ENCODE measurements around the gene ARHGEF40. TPM values are rescaled to one million over a fixed set of nuclear protein-coding genes. Genes with fewer than 3 reads are reported as not detected.

ARHGEF40 gene
- total RNA-seq = 21.3 TPM
- long read RNA-seq, full-length matches to known transcripts = 10 of 59 reads
- long read RNA-seq, partial matches to known transcripts = 20 of 59 reads
- long read RNA-seq, other reads (novel, unspliced or antisense) = 29 of 59 reads

GRCh38 chr14:21070083-21070609, at the start of gene ARHGEF40:
Gene ARHGEF40 (plus strand): TSS chr14:21070304. CDS start chr14:21070397, 93 bp downstream.
- Histone ChIP-seq H3K27ac (replicated peaks) (peak within 1 kb of the TSS; percentile 95), H3K4me1 (peaks cover 46% of the 10 kb centered on the region), H3K9me3 (replicated peaks) (no peaks in the 10 kb centered on the region), H3K36me3 (peaks cover 24% of the 10 kb centered on the region), H3K27me3 (ENCODE audit: low read depth) (no peaks in the 10 kb centered on the region), H3K4me3 (peak within 1 kb of the TSS; percentile 88)
- intact Hi-C loops (cut with micrococcal nuclease) = no loop called here
- TF ChIP-seq CTCF (IDR thresholded peaks at IDR 0.05; ENCODE audit: borderline replicate concordance) = no peak
- DNase-seq = peak; percentile 79

GRCh38 chr14:21020977-21021545, 49.0 kb upstream of the ARHGEF40 start:
- no peak for DNase-seq
- Histone ChIP-seq H3K4me1 (peaks cover 76% of the 10 kb centered on the region), H3K27me3 (ENCODE audit: low read depth) (no peaks in the 10 kb centered on the region), H3K4me3 (no peak overlapping the region), H3K9me3 (replicated peaks) (no peaks in the 10 kb centered on the region), H3K27ac (replicated peaks) (peak overlapping the region; percentile 99), H3K36me3 (peaks cover 62% of the 10 kb centered on the region)
- no peak for TF ChIP-seq CTCF (IDR thresholded peaks at IDR 0.05; ENCODE audit: borderline replicate concordance)
- intact Hi-C loops (cut with micrococcal nuclease) = no loop called here

GRCh38 chr14:21022686-21023085, 47.4 kb upstream of the ARHGEF40 start:
- TF ChIP-seq CTCF (IDR thresholded peaks at IDR 0.05; ENCODE audit: borderline replicate concordance) = no peak
- H3K4me3 ChIP-seq = peak overlapping the region; percentile 83
- peaks cover 46% of the 10 kb centered on the region for H3K36me3 ChIP-seq
- peak overlapping the region; percentile 99 for H3K27ac ChIP-seq (replicated peaks)
- H3K4me1 ChIP-seq = peaks cover 71% of the 10 kb centered on the region
- H3K9me3 ChIP-seq (replicated peaks) = no peaks in the 10 kb centered on the region
- intact Hi-C loops (cut with micrococcal nuclease) = no loop called here
- DNase-seq = no peak
- H3K27me3 ChIP-seq (ENCODE audit: low read depth) = no peaks in the 10 kb centered on the region

- H3K27me3 ChIP-seq (ENCODE audit: low read depth) = no peaks in the 10 kb centered on the region
- intact Hi-C loops (cut with micrococcal nuclease) = no loop called here
- peaks cover 66% of the 10 kb centered on the region for H3K4me1 ChIP-seq
- H3K36me3 ChIP-seq = peaks cover 41% of the 10 kb centered on the region
- no peaks in the 10 kb centered on the region for H3K9me3 ChIP-seq (replicated peaks)
- peak; percentile 36 for DNase-seq
- H3K4me3 ChIP-seq = peak overlapping the region; percentile 83
- H3K27ac ChIP-seq (replicated peaks) = peak overlapping the region; percentile 99
- TF ChIP-seq CTCF (IDR thresholded peaks at IDR 0.05; ENCODE audit: borderline replicate concordance) = no peak
These were observed 46.9 kb upstream of the ARHGEF40 start for GRCh38 chr14:21023174-21023573.

GRCh38 chr14:21023817-21024584, 46.1 kb upstream of the ARHGEF40 start:
- DNase-seq = no peak
- peak overlapping the region; percentile 83 for H3K4me3 ChIP-seq
- peaks cover 60% of the 10 kb centered on the region for H3K4me1 ChIP-seq
- peaks cover 33% of the 10 kb centered on the region for H3K36me3 ChIP-seq
- intact Hi-C loops (cut with micrococcal nuclease) = no loop called here
- H3K27ac ChIP-seq (replicated peaks) = peak overlapping the region; percentile 99
- no peaks in the 10 kb centered on the region for H3K27me3 ChIP-seq (ENCODE audit: low read depth)
- H3K9me3 ChIP-seq (replicated peaks) = no peaks in the 10 kb centered on the region
- no peak for TF ChIP-seq CTCF (IDR thresholded peaks at IDR 0.05; ENCODE audit: borderline replicate concordance)

All from left ventricle myocardium inferior (tissue), 1 donor.